Panc1 (cell line): Measurements from ENCODE around the gene RARG. TPM values are rescaled to one million over a fixed set of nuclear protein-coding genes. Genes with fewer than 3 reads are reported as not detected.

ENCODE experiments used
- total RNA-seq: library from RNA; stranded (reverse); gene quantifications from one replicate; pipeline ENCODE4 v1.2.1, GENCODE V29; 2021; ENCODE audit not compliant: unreplicated experiment

Gene RARG
- total RNA-seq, 1 experiment from 2014 or later = 41.2 TPM

Other genes starting within 250 kb of the RARG start
- 351 TPM for gene EIF4B, start 225.8 kb downstream of the RARG start, total RNA-seq
- gene TNS2, start 182.1 kb downstream of the RARG start, total RNA-seq = 48.1 TPM
- gene SPRYD3, start 152.8 kb downstream of the RARG start, total RNA-seq = 25.0 TPM
- gene IGFBP6, start 134.5 kb downstream of the RARG start, total RNA-seq = 4.7 TPM
- gene SOAT2, start 128.7 kb downstream of the RARG start, total RNA-seq = not detected
- 46.8 TPM for gene ZNF740, start 51.5 kb downstream of the RARG start, total RNA-seq
- gene CSAD, start 51.3 kb downstream of the RARG start, total RNA-seq = 15.4 TPM
- gene ITGB7, start 25.0 kb downstream of the RARG start, total RNA-seq = 0.98 TPM
- gene ESPL1, start 36.1 kb upstream of the RARG start, total RNA-seq = 54.6 TPM
- gene PFDN5, start 63.3 kb upstream of the RARG start, total RNA-seq = 340 TPM
- gene MYG1, start 67.5 kb upstream of the RARG start, total RNA-seq = 77.4 TPM
- gene AAAS, start 89.4 kb upstream of the RARG start, total RNA-seq = 77.7 TPM
- not detected for gene SP7, start 104.1 kb upstream of the RARG start, total RNA-seq
- gene SP1, start 148.0 kb upstream of the RARG start, total RNA-seq = 81.0 TPM
- 0.13 TPM for gene AMHR2, start 191.6 kb upstream of the RARG start, total RNA-seq
- gene PRR13, start 209.5 kb upstream of the RARG start, total RNA-seq = 454 TPM
- 836 TPM for gene PCBP2, start 219.9 kb upstream of the RARG start, total RNA-seq